ENCODE data around the gene CABP7.
"Not testable (repeated sequence)": the region's sequence is repeated elsewhere in the genome, so short reads cannot be mapped to it uniquely, and the experiment has no call there.

CABP7 gene

GRCh38 chr22:29750029-29750428 lies 30.2 kb downstream of the CABP7 start:
- no peak for DNase-seq

- DNase-seq = peak; percentile 23
Measured at GRCh38 chr22:29750559-29751538, 31.0 kb downstream of the CABP7 start.

- DNase-seq = no peak
Measured at GRCh38 chr22:29751669-29752068, 31.9 kb downstream of the CABP7 start.

- DNase-seq = no peak
Measured at GRCh38 chr22:29753808-29754657, 34.2 kb downstream of the CABP7 start.

- DNase-seq = not testable (repeated sequence)
Measured at GRCh38 chr22:29754658-29755395, 35.0 kb downstream of the CABP7 start.

GRCh38 chr22:29755889-29756288 lies 36.1 kb downstream of the CABP7 start:
- no peak for DNase-seq

- no peak for DNase-seq
Measured at GRCh38 chr22:29756341-29756740, 36.5 kb downstream of the CABP7 start.

- no peak for DNase-seq
Measured at GRCh38 chr22:29757096-29757495, 37.3 kb downstream of the CABP7 start.

- DNase-seq = no peak
Measured at GRCh38 chr22:29758068-29758622, 38.3 kb downstream of the CABP7 start.

- DNase-seq = no peak
Measured at GRCh38 chr22:29758959-29759358, 39.2 kb downstream of the CABP7 start.

GRCh38 chr22:29762263-29762662 lies 42.5 kb downstream of the CABP7 start:
- no peak for DNase-seq

- DNase-seq = peak; percentile 53
Measured at GRCh38 chr22:29765905-29766631, 46.3 kb downstream of the CABP7 start.

- DNase-seq = peak; percentile 95
Measured at GRCh38 chr22:29766632-29767170, 46.9 kb downstream of the CABP7 start, which contains the start of gene ZMAT5. ZMAT5 (minus strand) TSS chr22:29767007; CDS start chr22:29748544, 18,463 bp downstream.

GRCh38 chr22:29767171-29768051 lies 47.6 kb downstream of the CABP7 start, which contains the start of gene UQCR10:
UQCR10 (plus strand) TSS chr22:29767369; CDS start chr22:29767399, 30 bp downstream.
- peak; percentile 97 for DNase-seq

- DNase-seq = no peak
Measured at GRCh38 chr22:29768052-29768693, 48.4 kb downstream of the CABP7 start.

- no peak for DNase-seq
Measured at GRCh38 chr22:29769723-29770321, 50.0 kb downstream of the CABP7 start.

GRCh38 chr22:29772170-29772641 lies 52.4 kb downstream of the CABP7 start:
- DNase-seq = no peak

GRCh38 chr22:29773233-29773632 lies 53.4 kb downstream of the CABP7 start:
- no peak for DNase-seq

GRCh38 chr22:29780220-29780619 lies 60.4 kb downstream of the CABP7 start:
- DNase-seq = no peak

Measured in activated CD4-positive, alpha-beta T cell treated with anti-CD3 and anti-CD28 coated beads for 48 hours (primary cell).